H9 (cell line): ENCODE results near the gene GRIP2. TPM values are rescaled to one million over a fixed set of nuclear protein-coding genes. Genes with fewer than 3 reads are reported as not detected.

Experiments used
- DNase-seq: peaks from one replicate; pipeline ENCODE4 v3.0.0-alpha.2; 2017
- H2AFZ ChIP-seq: one replicate; pipeline ENCODE4 v1.6.1; 2013; ENCODE audit warnings: mild to moderate bottlenecking, low read length, control low read depth, moderate library complexity
- H2AK5ac ChIP-seq: 2 replicates; pipeline ENCODE4 v1.6.1; 2013; ENCODE audit warnings: low read length, control low read depth, mixed read lengths; ENCODE audit not compliant: insufficient read length
- H2BK120ac ChIP-seq: one replicate; pipeline ENCODE4 v1.6.1; 2013; ENCODE audit warnings: low read depth, mild to moderate bottlenecking, low read length, control low read depth, inconsistent platforms; ENCODE audit not compliant: poor library complexity, severe bottlenecking
- H2BK12ac ChIP-seq: 2 replicates; pipeline ENCODE4 v1.6.1; 2013; ENCODE audit warnings: low read length, control low read depth, mixed read lengths, low read depth; ENCODE audit not compliant: insufficient read length
- H2BK15ac ChIP-seq: 2 replicates; pipeline ENCODE4 v1.6.1; 2013; ENCODE audit warnings: low read depth, low read length, control low read depth
- H2BK20ac ChIP-seq: one replicate; pipeline ENCODE4 v1.6.1; 2013; ENCODE audit warnings: low read depth, mild to moderate bottlenecking, low read length, control low read depth, inconsistent platforms; ENCODE audit not compliant: poor library complexity, severe bottlenecking
- H2BK5ac ChIP-seq: 2 replicates; pipeline ENCODE4 v1.6.1; 2013; ENCODE audit warnings: low read length, control low read depth, mixed read lengths; ENCODE audit not compliant: insufficient read length
- H3K14ac ChIP-seq: 2 replicates; pipeline ENCODE4 v1.6.1; 2013; ENCODE audit warnings: low read length, control low read depth; ENCODE audit not compliant: insufficient read depth
- H3K18ac ChIP-seq: 2 replicates; pipeline ENCODE4 v1.6.1; 2013; ENCODE audit warnings: low read depth, mild to moderate bottlenecking, mixed read lengths, low read length, control low read depth; ENCODE audit not compliant: insufficient read length
- H3K23ac ChIP-seq: 2 replicates; pipeline ENCODE4 v1.6.1; 2013; ENCODE audit warnings: low read length, control low read depth, mixed read lengths, low read depth; ENCODE audit not compliant: insufficient read length
- H3K23me2 ChIP-seq: 2 replicates; pipeline ENCODE4 v1.6.1; 2013; ENCODE audit warnings: low read depth, mild to moderate bottlenecking, mixed read lengths, low read length, control low read depth; ENCODE audit not compliant: insufficient read length, poor library complexity, severe bottlenecking
- H3K27ac ChIP-seq: 2 replicates; pipeline ENCODE4 v1.5.1; 2013; ENCODE audit warnings: low read length, control low read depth, mixed read lengths, low read depth; ENCODE audit not compliant: insufficient read length
- H3K27me3 ChIP-seq: 2 replicates; pipeline ENCODE4 v1.6.1; 2013; ENCODE audit warnings: low read length, control low read depth, inconsistent platforms; ENCODE audit not compliant: insufficient read depth
- H3K4ac ChIP-seq: 2 replicates; pipeline ENCODE4 v1.6.1; 2013; ENCODE audit warnings: low read depth, mild to moderate bottlenecking, control low read depth, inconsistent platforms, low read length, moderate library complexity
- H3K4me1 ChIP-seq: 2 replicates; pipeline ENCODE4 v1.6.1; 2013; ENCODE audit warnings: low read length, control low read depth, inconsistent platforms; ENCODE audit not compliant: insufficient read depth
- H3K4me2 ChIP-seq: 2 replicates; pipeline ENCODE4 v1.6.1; 2013; ENCODE audit warnings: low read length, control low read depth, mixed read lengths; ENCODE audit not compliant: insufficient read length, insufficient read depth
- H3K56ac ChIP-seq: 2 replicates; pipeline ENCODE4 v1.6.1; 2013; ENCODE audit warnings: low read depth, mild to moderate bottlenecking, mixed read lengths, low read length, control low read depth; ENCODE audit not compliant: insufficient read length
- H3K79me1 ChIP-seq: 2 replicates; pipeline ENCODE4 v1.6.1; 2013; ENCODE audit warnings: low read depth, mild to moderate bottlenecking, moderate library complexity, low read length, control low read depth, inconsistent platforms; ENCODE audit not compliant: insufficient read depth, poor library complexity, severe bottlenecking
- H3K79me2 ChIP-seq: 2 replicates; pipeline ENCODE4 v1.6.1; 2013; ENCODE audit warnings: low read length, control low read depth, inconsistent platforms; ENCODE audit not compliant: insufficient read depth
- H3K9ac ChIP-seq: 2 replicates; pipeline ENCODE4 v1.6.1; 2013; ENCODE audit warnings: low read length, control low read depth, mixed read lengths; ENCODE audit not compliant: insufficient read length; ENCODE audit errors: extremely low read depth
- H3K9me3 ChIP-seq: one replicate; pipeline ENCODE4 v1.6.1; 2013; ENCODE audit warnings: low read depth, low read length, inconsistent platforms; ENCODE audit not compliant: control insufficient read depth
- H3T11ph ChIP-seq: one replicate; pipeline ENCODE4 v1.6.1; 2013; ENCODE audit warnings: mild to moderate bottlenecking, low read length, control low read depth, inconsistent platforms
- H4K20me1 ChIP-seq: one replicate; pipeline ENCODE4 v1.6.1; 2013; ENCODE audit not compliant: control insufficient read depth, insufficient read length, insufficient read depth
- H4K5ac ChIP-seq: 2 replicates; pipeline ENCODE4 v1.6.1; 2013; ENCODE audit warnings: low read depth, mild to moderate bottlenecking, mixed read lengths, low read length, control low read depth; ENCODE audit not compliant: insufficient read length
- H4K8ac ChIP-seq: replicated peaks from 2 replicates; pipeline ENCODE4 v1.6.1; 2013; ENCODE audit warnings: low read length, control low read depth, mixed read lengths, low read depth; ENCODE audit not compliant: insufficient read length
- H4K91ac ChIP-seq: 2 replicates; pipeline ENCODE4 v1.6.1; 2013; ENCODE audit warnings: low read depth, mild to moderate bottlenecking, moderate library complexity, mixed read lengths, low read length, control low read depth; ENCODE audit not compliant: insufficient read length
- H3K27ac Mint-ChIP-seq, 3 experiments: 2 replicates in 2 of 3; 3 replicates in 1 of 3; pipeline ENCODE4 v1.8.0; 2020 to 2021; ENCODE audit warnings: mixed read lengths in 3 of 3, mild to moderate bottlenecking in 1 of 3, moderate library complexity in 1 of 3
- H3K27me3 Mint-ChIP-seq: 2 replicates; pipeline ENCODE4 v1.8.0; 2021; ENCODE audit warnings: low read depth, mild to moderate bottlenecking, moderate library complexity, mixed read lengths
- H3K36me3 Mint-ChIP-seq, 3 experiments: 2 replicates in 2 of 3; 3 replicates in 1 of 3; pipeline ENCODE4 v1.8.0; 2020 to 2021; ENCODE audit warnings: low read depth in 3 of 3, mixed read lengths in 3 of 3; ENCODE audit not compliant: insufficient read depth in 1 of 3
- H3K4me1 Mint-ChIP-seq, 2 experiments: 2 replicates each; pipeline ENCODE4 v1.8.0; 2020; ENCODE audit warnings: mixed read lengths in 2 of 2
- H3K4me3 Mint-ChIP-seq, 2 experiments: 2 replicates in 1 of 2; 3 replicates in 1 of 2; pipeline ENCODE4 v1.8.0; 2020 to 2021; ENCODE audit warnings: mild to moderate bottlenecking in 2 of 2, mixed read lengths in 2 of 2, moderate library complexity in 1 of 2
- H3K9me3 Mint-ChIP-seq, 2 experiments: 2 replicates in 1 of 2; 3 replicates in 1 of 2; pipeline ENCODE4 v1.8.0; 2020; ENCODE audit warnings: mild to moderate bottlenecking in 2 of 2, mixed read lengths in 2 of 2, moderate library complexity in 1 of 2
- WGBS: extraction: QIAGEN DNeasy Blood & Tissue Kit; methylation state at CpG from one replicate; pipeline ENCODE4 v1.1.7; 2013; ENCODE audit warnings: missing lambda C conversion rate, low lambda C conversion rate, mixed read lengths; ENCODE audit not compliant: insufficient read length; ENCODE audit errors: extremely low coverage; 5-methylcytosine and 5-hydroxymethylcytosine counted together
- total RNA-seq: library from RNA; stranded (reverse); gene quantifications from 2 replicates; pipeline ENCODE4 v1.2.1, GENCODE V29; 2021
- TF ChIP-seq, protein P1 (sequence below): fragments of 200-600 bp; sonication (generic); conservative IDR thresholded peaks from 3 replicates; pipeline ENCODE4 v1.8.0; 2021; ENCODE audit warnings: antibody characterized with exemption, mild to moderate bottlenecking

GRIP2 gene
- total RNA-seq, 1 experiment from 2014 or later = 3.1 TPM

DNA sequence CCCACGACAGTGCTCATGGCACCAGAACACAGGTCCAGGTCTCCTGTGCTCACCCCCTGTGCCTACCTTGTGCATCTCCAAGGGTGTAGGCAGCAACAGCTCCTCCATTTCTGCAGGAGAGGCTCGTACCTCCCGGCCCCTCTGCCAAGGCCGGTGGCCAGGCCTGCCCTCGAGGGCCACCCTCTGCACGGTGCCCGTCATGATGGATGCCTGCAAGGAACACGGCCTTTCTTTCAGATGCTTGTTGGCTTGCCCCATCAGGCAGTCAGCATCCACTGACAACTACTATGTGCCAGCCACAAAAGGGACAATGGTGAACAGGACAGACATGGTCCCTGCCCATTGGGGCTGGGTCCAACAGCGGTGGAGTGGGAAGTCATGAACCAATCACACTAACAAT, 43.8 kb downstream of the GRIP2 start:
- Histone ChIP-seq H3K79me1 (no peaks in the 10 kb centered on the region), H4K20me1 (no peaks in the 10 kb centered on the region), H3K4me1 (no peaks in the 10 kb centered on the region), H3K14ac (no peak overlapping the region), H4K8ac (no peak overlapping the region), H3K23ac (no peak overlapping the region), H2BK120ac (no peak overlapping the region), H3K79me2 (no peaks in the 10 kb centered on the region), H4K5ac (no peak overlapping the region), H3T11ph (no peak overlapping the region), H3K27ac (no peak overlapping the region), H3K9me3 (no peaks in the 10 kb centered on the region), H3K9ac (no peak overlapping the region), H2AK5ac (no peak overlapping the region), H2BK15ac (no peak overlapping the region), H4K91ac (no peak overlapping the region), H3K23me2 (no peaks in the 10 kb centered on the region), H3K4me2 (no peak overlapping the region), H3K56ac (no peak overlapping the region), H3K4ac (no peak overlapping the region), H2BK20ac (no peak overlapping the region), H3K18ac (no peak overlapping the region), H2BK5ac (no peak overlapping the region), H2BK12ac (no peak overlapping the region), H3K27me3 (no peaks in the 10 kb centered on the region), H2AFZ (no peak overlapping the region)
- TF ChIP-seq, protein P1, sequence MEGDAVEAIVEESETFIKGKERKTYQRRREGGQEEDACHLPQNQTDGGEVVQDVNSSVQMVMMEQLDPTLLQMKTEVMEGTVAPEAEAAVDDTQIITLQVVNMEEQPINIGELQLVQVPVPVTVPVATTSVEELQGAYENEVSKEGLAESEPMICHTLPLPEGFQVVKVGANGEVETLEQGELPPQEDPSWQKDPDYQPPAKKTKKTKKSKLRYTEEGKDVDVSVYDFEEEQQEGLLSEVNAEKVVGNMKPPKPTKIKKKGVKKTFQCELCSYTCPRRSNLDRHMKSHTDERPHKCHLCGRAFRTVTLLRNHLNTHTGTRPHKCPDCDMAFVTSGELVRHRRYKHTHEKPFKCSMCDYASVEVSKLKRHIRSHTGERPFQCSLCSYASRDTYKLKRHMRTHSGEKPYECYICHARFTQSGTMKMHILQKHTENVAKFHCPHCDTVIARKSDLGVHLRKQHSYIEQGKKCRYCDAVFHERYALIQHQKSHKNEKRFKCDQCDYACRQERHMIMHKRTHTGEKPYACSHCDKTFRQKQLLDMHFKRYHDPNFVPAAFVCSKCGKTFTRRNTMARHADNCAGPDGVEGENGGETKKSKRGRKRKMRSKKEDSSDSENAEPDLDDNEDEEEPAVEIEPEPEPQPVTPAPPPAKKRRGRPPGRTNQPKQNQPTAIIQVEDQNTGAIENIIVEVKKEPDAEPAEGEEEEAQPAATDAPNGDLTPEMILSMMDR = no peak
- Mint-ChIP-seq H3K9me3 (peaks cover 0 to under 1% of the 10 kb centered on the region in 2 experiments; a peak in 1 of 5 replicates), H3K36me3 (no peaks in the 10 kb centered on the region), H3K4me1 (peaks cover 6% of the 10 kb centered on the region in 2 experiments), H3K27ac (no peak overlapping the region), H3K4me3 (no peak overlapping the region), H3K27me3 (peaks cover 18% of the 10 kb centered on the region)
- DNase-seq = no peak
- no CpG with 5 or more reads among the region's 9 CpGs for WGBS
